GM18498 (cell line): Measurements from ENCODE around the gene RPL28.

Experiments used
- ATAC-seq: cut with Tn5 transposase; IDR thresholded peaks from one replicate; pipeline ENCODE4 v1.9.1; 2021; ENCODE audit warnings: mild to moderate bottlenecking, moderate library complexity; ENCODE audit not compliant: unreplicated experiment

Gene RPL28

DNA sequence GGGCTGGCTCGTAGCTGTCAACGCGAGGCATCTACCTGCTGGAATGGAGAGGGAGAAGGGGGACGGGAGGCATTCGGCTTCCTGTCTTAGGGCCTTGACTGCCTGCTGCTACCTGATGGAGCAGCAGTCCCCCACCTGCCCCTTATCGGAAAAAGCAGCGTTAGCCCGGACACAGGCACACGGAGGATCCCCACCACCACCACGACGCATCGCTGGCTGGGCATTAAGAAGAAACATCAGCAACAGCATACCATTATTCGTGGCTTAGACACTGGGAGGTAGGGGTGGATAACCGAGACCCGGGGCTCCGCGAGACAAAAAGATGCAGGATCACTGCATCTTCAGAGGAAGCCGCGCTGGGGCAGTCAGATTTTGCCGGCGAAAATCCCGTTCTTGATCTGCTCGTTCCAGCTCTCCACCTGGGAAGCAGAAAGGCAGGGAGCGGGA, 32.4 kb upstream of the RPL28 start:
- no peak for ATAC-seq

DNA sequence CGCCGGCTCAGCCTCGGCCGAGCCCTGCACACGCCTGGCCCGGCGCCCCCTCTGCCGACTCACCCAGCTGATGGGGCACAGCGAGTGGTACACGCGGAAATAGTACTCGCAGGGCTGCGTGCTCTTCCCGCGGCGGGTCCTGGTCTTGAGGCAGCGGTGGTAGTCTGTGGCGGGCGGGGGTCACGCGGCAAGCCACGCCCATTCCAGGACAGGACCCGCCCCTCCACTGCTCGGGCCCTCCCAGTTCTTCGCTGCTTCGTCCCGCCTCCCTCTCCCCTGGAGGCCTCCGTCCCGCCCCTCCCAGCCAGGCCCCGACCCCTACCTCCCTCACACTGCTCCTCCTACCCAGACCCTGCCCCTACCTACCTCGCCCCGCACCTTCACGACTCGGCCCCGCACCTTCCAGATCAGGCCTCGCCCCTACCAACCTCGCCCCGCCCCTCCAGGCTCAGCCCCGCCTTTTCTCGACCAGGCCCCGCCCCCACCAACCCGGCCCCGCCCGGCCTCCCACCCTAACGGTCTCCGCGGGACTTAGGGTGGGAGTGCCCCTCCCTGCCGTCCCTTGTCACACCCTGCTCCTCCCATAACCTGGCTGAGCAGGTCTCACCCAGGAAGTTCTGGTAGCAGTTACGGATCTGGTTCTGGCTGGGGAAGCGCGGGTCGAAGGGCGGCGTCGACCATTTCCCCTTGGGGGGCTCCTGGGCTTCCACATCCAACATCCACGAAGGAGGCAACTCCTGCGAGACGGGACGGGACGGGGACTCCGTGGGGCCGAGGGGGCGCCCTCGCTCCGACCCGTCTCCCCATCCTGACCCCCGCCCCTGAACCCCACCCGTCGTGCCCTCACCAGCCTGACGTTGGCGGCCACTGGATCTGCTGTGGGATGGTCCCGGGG, 31.7 kb upstream of the RPL28 start:
- no peak for ATAC-seq

DNA sequence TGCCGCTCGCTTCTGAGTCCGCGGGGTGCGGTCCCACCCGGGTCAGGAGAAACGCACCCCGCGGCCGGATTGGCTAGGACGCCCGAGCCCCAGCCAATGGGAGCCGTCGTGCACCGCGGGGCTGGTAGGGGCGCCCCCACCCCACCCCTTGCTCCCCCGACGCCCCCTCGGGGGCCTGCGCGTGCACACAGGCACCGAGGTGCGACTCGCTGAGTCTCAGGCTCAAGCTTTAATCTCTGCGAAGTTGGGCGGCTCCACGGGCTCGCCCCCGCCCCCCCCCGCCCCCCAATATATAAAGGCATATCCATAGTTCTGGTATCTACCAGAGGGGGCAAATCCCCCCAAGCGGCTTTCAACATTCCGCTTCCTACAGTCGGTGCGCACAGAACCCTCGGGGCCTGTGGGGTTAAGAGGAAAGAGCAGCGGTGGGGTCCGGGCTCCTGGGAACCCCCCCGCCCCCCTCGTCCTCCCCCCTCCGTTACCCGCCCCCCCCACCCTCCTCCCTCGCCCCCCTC, 31.0 kb upstream of the RPL28 start, which contains the start of gene COX6B2:
COX6B2 (minus strand) TSS at position 22 of the 515 bp plus-strand sequence. CDS start 198 bp downstream, outside the sequence.
- ATAC-seq: no peak

DNA sequence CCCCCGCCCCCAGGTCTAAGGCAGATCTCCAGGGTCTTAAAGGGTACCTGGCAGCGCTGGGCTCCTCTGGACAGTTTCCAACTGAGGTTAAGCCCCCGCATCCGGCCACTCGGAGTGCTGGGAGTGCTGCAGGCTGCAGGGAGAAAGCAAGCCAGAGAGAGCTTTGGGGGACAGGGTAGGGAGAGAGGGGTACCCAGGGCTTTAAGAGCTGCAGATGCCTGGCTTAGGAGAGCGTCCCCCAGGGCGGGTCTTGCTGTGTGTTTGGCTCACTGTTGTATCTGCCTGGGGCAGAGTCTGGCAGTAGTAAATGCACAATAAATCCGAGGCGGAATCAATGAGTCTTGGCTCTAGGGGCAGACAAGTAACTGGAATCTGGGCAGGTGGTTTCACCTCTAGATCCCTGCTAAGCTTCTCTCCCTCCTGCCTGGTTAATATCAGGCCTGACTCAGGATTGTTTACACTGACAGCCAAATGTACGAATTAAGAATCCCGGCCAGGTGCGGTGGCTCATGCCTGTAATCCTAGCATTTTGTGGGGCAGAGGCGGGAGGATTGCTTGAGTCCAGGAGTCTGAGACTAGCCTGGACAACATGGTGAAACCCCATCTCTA, 30.4 kb upstream of the RPL28 start:
- no peak for ATAC-seq

DNA sequence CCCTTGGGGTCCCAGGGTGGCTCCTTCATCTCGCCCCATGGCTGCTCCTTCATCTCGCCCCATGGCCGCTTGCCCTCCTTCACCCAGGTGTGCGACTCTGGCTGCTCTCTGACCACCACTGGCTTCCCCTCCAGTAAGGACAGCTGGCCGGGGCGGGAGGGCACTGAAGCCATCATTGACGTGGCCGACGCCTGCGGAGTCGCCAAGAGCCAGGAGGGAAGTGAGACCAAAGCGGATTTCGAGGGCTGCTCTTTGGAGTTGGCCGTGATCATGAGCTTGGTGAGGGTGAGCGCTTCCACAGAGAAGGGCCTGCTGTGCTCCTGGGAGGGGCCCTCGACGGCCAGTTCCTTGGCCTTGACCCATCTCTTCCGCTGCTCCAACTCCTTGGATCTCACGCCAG, 27.2 kb upstream of the RPL28 start:
- no peak for ATAC-seq

DNA sequence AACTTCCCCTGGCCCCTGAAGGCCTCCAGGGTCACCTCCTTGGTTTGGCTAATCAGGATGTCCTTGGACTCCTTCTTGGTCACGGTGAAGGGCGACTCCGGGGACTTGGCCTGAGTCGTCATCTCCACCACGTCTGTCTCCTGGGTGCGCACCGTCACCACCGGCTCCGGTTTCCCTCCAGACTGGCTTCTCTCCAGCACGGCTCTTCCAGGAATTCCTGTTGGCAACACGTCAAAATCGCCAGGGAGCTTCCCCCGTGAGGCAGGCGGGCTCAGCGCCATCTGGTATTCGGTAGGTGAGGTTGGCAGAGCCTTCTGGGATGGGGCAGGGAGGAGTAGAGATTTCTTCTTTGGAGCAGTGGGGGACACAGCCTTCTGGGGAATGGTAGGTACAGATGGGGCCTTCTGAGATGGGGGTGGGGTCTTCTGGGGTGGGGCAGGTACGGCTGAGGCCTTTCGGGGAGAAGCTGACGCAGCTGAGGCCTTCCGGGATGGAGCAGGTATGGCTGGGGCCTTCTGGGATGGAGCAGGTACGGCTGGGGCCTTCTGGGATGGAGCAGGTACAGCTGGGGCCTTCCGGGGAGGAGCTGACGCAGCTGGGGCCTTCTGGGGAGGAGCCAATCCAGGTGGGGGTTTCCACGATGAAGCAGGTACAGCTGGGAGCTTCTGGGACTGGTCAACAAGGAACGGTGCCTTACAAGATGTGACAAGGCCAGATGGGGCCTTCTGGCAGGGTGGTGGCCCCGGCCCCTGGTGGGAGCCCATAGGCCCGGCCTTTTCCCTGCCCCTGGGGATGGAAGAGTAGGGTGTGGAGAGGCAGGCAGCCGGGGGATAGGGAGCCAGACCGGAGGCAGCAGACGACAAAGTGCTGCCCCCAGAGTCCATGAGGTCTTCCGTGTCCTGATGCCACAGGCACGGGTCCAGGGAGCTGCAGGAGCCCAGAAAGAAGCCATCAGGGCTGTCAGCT, 26.5 kb upstream of the RPL28 start:
- ATAC-seq: no peak

DNA sequence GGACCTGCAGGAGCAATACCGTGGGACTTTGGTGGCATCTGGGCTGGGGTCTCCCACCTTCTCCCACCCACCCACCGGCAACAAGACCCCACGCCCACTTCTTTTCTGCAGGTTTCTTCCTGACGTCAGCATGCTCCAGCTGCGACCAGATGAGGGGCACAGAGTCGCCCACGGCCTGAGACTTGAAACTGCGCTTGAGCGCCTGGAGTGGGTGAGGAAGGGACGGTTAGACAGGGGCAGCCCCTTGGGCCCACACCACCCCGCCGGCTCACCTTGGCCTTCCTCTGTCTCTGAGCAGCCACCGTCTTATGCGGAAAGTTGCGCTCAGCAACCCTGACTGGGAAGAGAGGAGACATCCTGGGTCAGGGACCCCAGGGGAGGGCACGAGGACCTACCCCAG, 24.8 kb upstream of the RPL28 start:
- ATAC-seq: no peak

DNA sequence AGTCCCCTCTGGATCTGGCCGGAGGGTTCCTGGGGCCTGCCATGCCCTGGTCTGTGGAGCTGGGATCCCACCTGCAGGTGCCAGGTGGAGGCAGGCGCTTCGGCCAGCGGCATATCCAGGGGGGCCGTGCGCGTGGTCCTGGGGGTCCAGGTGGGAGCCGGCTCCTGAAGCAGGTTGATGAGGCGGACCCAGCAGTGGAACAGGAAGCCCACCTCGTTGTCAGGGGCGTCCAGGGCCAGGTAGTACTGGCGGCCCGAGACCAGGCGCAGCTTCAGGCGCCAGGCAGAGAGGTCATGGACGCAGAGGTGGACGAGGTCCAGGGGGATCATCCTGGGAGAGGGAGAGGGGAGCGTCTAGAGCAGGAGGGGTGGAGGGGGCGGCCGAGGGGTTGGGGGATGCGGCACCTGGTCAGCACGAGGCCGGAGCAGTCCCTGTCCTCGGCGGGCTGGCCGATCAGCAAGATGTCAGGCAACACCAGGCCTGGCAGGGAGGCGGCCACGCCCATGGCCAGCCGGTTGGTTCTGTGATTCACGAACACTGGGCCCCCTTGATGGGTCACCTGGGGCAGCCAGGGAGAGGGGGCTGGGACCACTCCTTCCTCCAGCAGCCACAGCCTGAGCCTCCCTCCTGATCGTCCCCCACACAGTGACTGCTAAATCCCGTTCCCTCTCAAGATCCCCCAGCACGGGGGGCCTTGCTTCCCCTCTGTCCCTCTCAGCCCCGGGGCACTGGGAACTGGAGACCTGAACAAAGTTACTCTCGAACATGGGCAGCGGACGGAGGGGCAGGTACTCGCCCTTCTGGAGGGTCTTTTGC, 23.4 kb upstream of the RPL28 start:
- no peak for ATAC-seq

DNA sequence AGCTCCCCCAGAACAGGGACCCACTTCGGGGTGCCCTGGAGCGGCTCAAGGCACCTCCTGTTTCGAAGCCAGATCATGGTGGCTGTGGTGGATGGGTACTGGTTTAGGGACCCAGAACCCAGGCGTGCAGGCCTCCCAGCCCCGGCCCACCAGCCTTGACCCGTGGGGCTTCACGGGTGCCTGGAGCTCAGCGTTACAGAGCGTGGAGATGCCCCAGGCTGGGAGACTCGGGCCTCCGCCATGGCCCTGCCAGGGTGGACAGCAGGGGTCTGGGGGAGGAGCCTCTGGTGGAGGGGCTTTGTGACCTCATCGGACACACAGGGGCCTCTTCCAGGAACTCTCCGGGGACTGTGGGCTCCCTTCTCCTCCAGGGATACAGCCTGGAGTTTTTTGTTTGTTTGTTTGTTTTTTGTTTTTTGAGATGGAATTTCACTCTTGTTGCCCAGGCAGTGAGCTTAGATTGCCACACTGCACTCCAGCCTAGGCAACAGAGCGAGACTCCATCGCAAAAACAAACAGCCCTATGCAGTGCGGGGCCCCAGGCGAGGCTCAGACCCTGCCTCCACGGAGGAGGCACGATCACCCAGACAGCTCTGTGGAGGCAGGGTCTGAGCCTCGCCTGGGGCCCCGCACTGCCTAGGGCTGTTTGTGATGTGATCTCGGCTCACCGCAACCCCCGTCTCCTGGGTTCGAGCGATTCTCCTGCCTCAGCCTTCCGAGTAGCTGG, 22.6 kb upstream of the RPL28 start, which contains the start of gene GARIN5B:
GARIN5B (minus strand) TSS at position 271 of the 727 bp plus-strand sequence; CDS start at position 77, 194 bp downstream.
- ATAC-seq: no peak

DNA sequence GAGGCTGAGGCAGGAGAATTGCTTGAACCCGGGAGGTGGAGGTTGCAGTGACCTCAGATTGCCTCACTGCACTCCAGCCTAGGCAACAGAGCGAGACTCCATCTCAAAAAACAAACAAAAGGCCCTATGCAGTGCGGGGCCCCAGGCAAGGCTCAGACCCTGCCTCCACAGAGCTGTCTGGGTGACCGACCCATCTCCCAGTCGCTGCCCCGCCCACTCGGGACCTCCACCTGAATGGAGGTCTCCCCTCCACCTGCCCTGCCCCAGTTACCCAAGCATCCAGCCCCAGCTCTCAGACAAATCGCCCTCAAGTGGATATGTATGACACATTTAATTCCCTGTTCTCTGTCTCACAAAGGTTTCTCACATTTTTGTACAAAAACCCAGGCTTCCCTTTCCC, 20.5 kb upstream of the RPL28 start:
- ATAC-seq: no peak

DNA sequence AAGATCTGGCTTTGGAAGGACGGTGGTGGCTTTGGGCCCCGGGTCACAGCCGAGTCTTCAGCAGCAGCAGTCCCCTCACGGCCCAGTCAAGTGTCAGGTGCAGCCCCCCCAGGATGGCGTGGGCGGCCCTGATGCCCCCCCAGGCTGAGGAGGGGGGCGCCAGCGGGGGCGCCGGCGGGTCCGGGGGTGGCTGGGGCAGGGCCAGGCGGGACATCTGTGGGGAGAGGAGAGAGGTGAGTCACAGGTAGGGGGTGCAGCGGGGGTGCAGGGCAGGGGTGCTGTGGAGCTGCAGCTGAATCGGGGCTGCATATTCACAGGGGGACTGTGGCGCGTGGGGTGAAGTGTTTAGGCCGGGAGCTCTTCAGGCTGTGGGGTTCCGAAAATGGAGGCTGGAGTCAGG, 19.8 kb upstream of the RPL28 start:
- no peak for ATAC-seq

DNA sequence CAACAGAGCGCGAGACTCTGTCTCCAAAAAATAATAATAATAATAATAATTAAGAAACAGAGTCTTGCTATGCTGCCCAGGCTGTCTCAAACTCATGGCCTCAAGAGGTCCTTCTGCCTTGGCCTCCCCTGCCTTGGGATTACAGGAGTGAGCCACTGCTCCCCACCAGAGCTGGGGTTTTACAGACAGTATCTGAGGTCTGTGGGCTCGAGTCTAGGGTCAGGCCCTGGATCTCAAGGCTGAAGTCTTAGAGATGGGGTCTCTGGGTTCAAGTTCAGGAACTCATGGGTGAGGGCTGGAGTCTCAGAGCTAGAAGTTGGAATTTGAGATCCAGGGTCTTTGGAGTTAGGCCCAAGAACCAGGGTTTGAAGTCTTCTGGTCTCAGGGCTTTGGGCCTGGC, 18.9 kb upstream of the RPL28 start:
- ATAC-seq: no peak

DNA sequence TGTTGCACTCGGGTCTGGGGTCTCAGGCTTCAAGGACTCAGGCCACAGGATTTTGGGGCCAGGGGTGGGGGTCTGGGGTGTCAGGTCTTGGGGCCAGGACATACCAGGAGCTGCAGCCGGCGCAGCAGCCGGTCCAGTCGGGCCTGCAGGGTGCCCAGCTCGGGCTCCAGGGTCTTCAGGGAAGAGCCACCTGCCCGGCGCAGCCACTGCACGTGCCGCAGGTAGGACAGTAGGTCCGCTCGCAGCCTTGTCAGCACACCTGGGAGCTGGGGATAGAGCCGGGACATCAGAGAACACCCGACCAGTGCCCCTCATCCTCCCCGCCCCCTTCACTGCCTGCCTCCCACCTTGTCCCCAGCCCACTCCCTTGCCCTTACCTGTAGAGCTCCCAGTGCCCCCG, 17.6 kb upstream of the RPL28 start:
- ATAC-seq: no peak

DNA sequence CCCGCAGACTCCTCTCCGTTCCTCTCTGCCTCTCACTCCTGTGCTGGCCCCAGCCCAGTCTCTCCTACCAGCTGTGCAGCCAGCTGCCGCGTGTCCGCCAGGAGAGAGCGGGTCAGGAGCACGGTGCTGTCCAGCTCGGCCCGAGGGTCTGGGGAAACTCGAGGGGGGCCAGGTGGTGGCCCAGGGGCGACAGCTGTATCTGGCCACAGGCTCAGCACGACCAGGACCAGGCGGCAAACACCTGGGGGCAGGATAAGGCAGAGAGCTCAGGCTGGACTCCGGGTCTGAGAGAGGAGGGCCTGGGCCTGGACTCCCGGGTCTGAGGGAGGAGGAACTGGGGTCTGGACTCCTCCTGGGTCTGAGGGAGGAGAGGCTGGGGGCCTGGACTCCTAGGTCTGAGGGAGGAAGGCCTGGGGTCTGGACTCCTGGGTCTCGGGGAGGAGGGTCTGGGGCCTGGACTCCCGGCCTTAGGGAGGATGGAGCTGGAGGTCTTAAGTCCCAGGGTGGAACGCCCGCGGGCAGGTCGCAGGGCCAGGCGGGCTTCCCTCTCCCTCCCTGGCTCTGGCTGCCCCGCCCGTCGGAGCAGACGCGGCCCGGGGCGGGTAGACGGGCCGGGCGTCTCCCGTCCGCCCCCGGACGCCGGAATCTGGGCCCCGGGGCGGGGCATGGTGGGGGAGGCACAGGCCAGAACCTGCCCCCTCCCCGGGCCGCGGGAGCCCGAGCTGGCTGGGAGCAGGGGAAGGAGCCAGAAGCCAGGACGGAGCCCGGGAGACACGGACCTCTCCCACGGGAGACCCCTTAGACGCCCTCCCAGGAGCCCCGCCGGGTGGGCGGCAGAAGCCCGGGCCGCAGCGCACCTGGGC, 16.8 kb upstream of the RPL28 start:
- ATAC-seq: no peak

DNA sequence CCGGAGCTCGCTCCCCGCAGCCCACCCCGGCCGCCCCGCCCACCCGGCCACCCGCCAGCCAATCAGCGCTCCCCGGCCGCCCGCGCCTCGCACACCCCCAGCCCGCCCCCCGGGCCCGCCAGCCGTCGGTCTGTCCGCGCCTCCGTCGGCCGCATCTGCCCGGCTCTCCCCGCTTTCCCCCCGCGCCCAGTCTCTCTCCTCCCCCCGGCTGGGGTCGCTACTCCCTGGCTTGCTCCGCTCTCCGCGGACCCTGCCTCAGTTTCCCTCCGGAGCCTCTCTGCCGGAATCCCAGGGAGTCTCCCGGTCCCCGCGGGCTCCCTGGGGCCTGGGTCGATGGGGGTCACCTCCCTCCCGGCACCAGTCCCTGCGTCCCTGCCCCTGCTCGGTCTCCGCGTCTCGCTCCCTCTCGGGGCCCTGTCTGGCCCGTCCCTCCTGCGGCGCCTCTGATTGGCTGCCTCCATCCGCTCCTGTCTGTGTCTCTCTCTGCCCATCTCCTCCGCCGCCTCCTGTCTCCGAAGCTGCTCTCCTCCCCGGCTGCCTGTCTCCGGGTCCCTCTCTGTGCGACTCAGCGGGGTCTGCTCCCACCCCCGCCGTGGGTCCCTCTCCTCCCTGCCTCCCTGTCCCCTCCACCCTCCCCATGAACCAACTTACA, 16.0 kb upstream of the RPL28 start:
- no peak for ATAC-seq

DNA sequence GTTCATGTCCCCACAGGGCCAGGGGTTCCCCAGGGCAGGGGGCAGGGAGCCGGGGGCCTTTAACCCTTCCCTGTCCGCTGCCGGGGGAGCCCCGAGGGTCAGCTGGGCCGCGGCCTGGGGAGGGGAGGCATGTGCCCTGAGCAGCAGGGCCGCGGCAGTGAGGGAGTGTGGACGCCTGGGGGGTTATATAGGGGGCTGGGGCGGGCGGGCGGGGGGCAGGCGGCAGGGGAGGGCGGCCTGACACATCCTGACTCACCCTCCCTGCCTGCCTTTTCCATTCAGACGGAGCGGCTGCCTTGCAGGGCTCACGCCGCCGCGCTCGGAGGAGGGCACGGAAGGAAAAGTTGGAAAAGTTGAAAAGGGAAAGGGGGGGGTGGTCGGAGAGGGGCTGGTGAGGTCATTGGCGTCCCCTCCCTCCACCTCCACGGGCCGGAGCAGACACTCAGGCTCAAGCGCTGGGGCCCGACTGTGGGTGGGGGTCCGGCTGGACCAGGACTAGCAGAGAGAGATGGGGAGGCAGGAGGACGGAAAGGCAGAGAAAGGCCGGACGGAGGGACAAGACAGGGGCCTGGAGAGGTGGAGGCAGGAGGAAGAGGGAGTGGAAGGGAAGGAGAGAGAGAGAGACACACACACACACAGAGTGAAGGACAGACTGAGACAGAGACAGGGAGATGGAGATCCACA, 15.3 kb upstream of the RPL28 start, which contains the start of gene IL11:
IL11 (minus strand) TSS at position 159 of the 684 bp plus-strand sequence; CDS start at position 6, 153 bp downstream.
- no peak for ATAC-seq
